ENCODE measurements around the gene CDCA3.

DNA sequence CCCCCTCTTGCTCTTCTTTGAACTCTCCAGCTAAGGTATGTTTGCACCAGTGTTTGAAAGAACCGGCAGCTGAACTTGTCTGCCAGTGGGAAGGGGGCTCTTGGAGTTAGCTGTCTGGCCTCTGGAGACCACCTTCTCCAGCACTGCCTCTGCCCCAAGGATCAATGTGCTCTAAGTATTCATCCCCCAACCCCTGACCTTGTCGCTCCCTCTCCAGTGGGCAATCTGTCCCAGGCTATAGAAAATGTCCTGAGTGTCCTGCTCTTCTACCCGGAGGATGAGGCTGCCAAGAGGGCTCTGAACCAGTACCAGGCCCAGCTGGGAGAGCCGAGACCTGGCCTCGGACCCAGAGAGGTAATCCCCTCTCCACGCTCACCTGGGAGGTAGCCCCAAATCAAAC, 20.1 kb downstream of the CDCA3 start:
- no peak for TF ChIP-seq GATA3 (IDR thresholded peaks at IDR 0.05; ENCODE audit: low read depth, low read length)
- TF ChIP-seq GATA2 (IDR thresholded peaks at IDR 0.05; ENCODE audit: low read depth, low read length), result no peak

Measured in SH-SY5Y (cell line).